Activated CD8-positive, alpha-beta T cell treated with anti-CD3 and anti-CD28 coated beads for 36 hours (primary cell): ENCODE data around the gene MB21D2. TPM values are rescaled to one million over a fixed set of nuclear protein-coding genes. Genes with fewer than 3 reads are reported as not detected.

Source experiments
- ATAC-seq: fragments of 200-7000 bp; cut with Tn5 transposase; one replicate; pipeline ENCODE4 v1.10.0; 2021; ENCODE audit warnings: mild to moderate bottlenecking, moderate library complexity
- CTCF ChIA-PET: fragments of 350-600 bp; sonication (Branson Sonifier 250); formaldehyde crosslinking; loops from one replicate; lab custom pipeline; 2021; ENCODE audit warnings: antibody characterized with exemption; lab: Charles Lee
- POLR2A ChIA-PET: fragments of 350-600 bp; sonication (Branson Sonifier 250); formaldehyde crosslinking; loops from one replicate; lab custom pipeline; 2021; ENCODE audit warnings: antibody characterized with exemption; lab: Charles Lee
- DNase-seq: peaks from one replicate; pipeline ENCODE4 v3.0.0-alpha.2; 2020
- H3K27ac Mint-ChIP-seq: one replicate; pipeline ENCODE4 v1.8.0; 2021; ENCODE audit warnings: mild to moderate bottlenecking, mixed read lengths
- H3K27me3 Mint-ChIP-seq: one replicate; pipeline ENCODE4 v1.8.0; 2021; ENCODE audit warnings: mixed read lengths
- H3K36me3 Mint-ChIP-seq: one replicate; pipeline ENCODE4 v1.8.0; 2021; ENCODE audit warnings: low read depth, mixed read lengths
- H3K4me1 Mint-ChIP-seq: one replicate; pipeline ENCODE4 v1.8.0; 2021; ENCODE audit warnings: low read depth, mixed read lengths
- H3K4me3 Mint-ChIP-seq: one replicate; pipeline ENCODE4 v1.8.0; 2021; ENCODE audit warnings: mild to moderate bottlenecking, moderate library complexity, mixed read lengths
- H3K9me3 Mint-ChIP-seq: one replicate; pipeline ENCODE4 v1.8.0; 2021; ENCODE audit warnings: mixed read lengths
- CTCF ChIP-seq: fragments of 200-600 bp; IDR thresholded peaks from one replicate; pipeline ENCODE4 v1.8.0; 2022; ENCODE audit warnings: antibody characterized with exemption, mild to moderate bottlenecking
- intact Hi-C: fragments of 100-400 bp; cut with micrococcal nuclease; formaldehyde crosslinking; loops from one replicate; pipeline ENCODE4 v1.10.0; 2022
- total RNA-seq, 2 experiments: library from RNA; stranded (reverse); gene quantifications; one replicate each; pipeline ENCODE4 v1.2.3, GENCODE V29; 2021

Gene MB21D2
- total RNA-seq, 2 experiments from 2014 or later = 3.1 to 3.2 TPM

DNA sequence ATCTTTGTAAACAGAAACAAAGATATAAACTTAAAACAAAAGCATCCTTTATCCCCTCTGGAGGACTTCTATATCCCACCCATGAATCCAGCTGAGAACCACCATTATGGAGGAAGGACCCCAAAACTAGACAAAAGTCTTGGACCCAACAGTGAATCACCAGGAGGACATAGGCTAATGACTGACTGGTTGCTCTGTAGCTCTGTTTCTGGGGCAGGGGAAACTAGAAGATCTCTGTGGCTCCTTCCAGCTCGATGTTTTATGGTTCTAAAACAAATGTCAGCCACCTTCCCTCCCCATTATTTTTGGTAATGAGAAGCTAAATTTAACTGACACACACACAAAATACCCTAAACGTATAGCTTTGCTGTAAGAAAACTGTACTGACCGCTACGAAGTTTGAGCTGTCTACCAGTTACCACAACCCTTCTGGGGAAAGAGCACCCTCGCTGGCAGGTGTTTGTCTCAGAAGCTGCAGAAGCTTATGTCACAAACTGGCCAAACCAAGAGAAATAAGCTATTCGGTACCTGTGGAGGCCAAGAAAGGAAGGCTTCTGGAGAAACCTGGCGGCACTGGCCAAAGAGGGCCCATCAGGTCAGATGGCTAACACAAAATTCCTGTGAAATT is 36.4 kb downstream of the MB21D2 start:
- DNase-seq = no peak
- Mint-ChIP-seq H3K27me3 (peaks cover 3% of the 10 kb centered on the region), H3K9me3 (no peaks in the 10 kb centered on the region), H3K27ac (no peak overlapping the region), H3K36me3 (no peaks in the 10 kb centered on the region), H3K4me1 (no peaks in the 10 kb centered on the region), H3K4me3 (no peak overlapping the region)
- ChIA-PET POLR2A (interaction anchor here (1.2 kb wide), 1 partner anchor 13 kb away, joined by 4 read pairs; no protein-coding TSS in a partner anchor), CTCF (interaction anchor here (1.4 kb wide), 1 partner anchor 64 kb away, joined by 5 read pairs; no protein-coding TSS in a partner anchor)
- ATAC-seq = no peak
- TF ChIP-seq CTCF = no peak
- intact Hi-C loops = no loop called here

GRCh38 chr3:192880313-192880712 is 37.3 kb downstream of the MB21D2 start:
- intact Hi-C loops = no loop called here
- Mint-ChIP-seq H3K36me3 (no peaks in the 10 kb centered on the region), H3K27ac (no peak overlapping the region), H3K27me3 (no peaks in the 10 kb centered on the region), H3K9me3 (no peaks in the 10 kb centered on the region), H3K4me1 (no peaks in the 10 kb centered on the region), H3K4me3 (no peak overlapping the region)
- CTCF ChIA-PET = interaction anchor here (1.1 kb wide), 1 partner anchor 10 kb away, joined by 3 read pairs; no protein-coding TSS in a partner anchor
- POLR2A ChIA-PET = no interaction called here
- DNase-seq = no peak
- TF ChIP-seq CTCF = no peak
- no peak for ATAC-seq

GRCh38 chr3:192879346-192880031 is 38.2 kb downstream of the MB21D2 start:
- ATAC-seq = no peak
- no peaks in the 10 kb centered on the region for H3K27me3 Mint-ChIP-seq
- no peak for TF ChIP-seq CTCF
- no peaks in the 10 kb centered on the region for H3K9me3 Mint-ChIP-seq
- H3K27ac Mint-ChIP-seq = no peak overlapping the region
- H3K36me3 Mint-ChIP-seq = no peaks in the 10 kb centered on the region
- H3K4me1 Mint-ChIP-seq = no peaks in the 10 kb centered on the region
- ChIA-PET POLR2A (no interaction called here), CTCF (interaction anchor here (1.1 kb wide), 1 partner anchor 10 kb away, joined by 3 read pairs; no protein-coding TSS in a partner anchor)
- intact Hi-C loops = no loop called here
- DNase-seq = no peak
- H3K4me3 Mint-ChIP-seq = no peak overlapping the region

DNA sequence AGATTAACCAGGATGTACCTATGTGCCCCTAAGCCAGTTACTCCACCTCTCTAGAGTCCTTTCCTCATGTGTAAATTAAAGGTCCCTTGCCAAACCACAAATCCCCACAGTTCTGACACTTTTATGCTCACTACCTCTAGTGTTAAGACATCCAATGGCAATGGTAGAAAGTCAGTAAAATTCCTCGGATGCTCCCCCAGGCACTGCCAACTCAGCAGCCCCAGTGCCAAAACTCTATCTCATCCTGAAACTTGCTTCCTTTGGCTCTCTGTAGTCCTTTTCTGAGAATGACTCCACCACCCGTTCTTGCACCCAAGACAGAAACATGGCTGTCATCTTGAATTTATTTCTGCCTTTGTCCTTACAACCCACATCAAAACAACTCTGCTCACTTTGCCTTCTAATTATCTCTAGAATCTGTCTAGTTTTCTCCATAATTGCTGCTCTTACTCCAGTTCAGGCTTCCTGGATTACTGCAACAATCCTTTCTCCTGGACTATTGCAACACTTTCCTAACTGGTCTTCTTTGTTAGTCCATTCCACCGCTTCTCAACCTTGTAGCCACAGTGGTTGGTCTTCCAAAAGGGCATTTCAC is 41.6 kb downstream of the MB21D2 start:
- CTCF ChIA-PET = no interaction called here
- Mint-ChIP-seq H3K9me3 (no peaks in the 10 kb centered on the region), H3K4me1 (no peaks in the 10 kb centered on the region), H3K4me3 (no peak overlapping the region), H3K36me3 (no peaks in the 10 kb centered on the region), H3K27ac (no peak overlapping the region), H3K27me3 (no peaks in the 10 kb centered on the region)
- POLR2A ChIA-PET = no interaction called here
- no peak for DNase-seq
- ATAC-seq = no peak
- intact Hi-C loops = no loop called here
- TF ChIP-seq CTCF = no peak

GRCh38 chr3:192870822-192871221 is 46.8 kb downstream of the MB21D2 start:
- Mint-ChIP-seq H3K4me3 (no peak overlapping the region), H3K27me3 (no peaks in the 10 kb centered on the region), H3K27ac (no peak overlapping the region), H3K4me1 (no peaks in the 10 kb centered on the region), H3K36me3 (no peaks in the 10 kb centered on the region), H3K9me3 (no peaks in the 10 kb centered on the region)
- ChIA-PET CTCF (no interaction called here), POLR2A (no interaction called here)
- ATAC-seq (no peak), DNase-seq (no peak)
- intact Hi-C loops = no loop called here
- no peak for TF ChIP-seq CTCF
